22Rv1 (cell line): ENCODE measurements around the gene GAREM2.

ENCODE experiments used
- H3K27ac ChIP-seq: fragments of 450-650 bp; 2 replicates; pipeline ENCODE4 v1.5.1; 2017
- CTCF ChIP-seq: fragments of 450-650 bp; IDR thresholded peaks from 2 replicates; pipeline ENCODE4 v1.5.1; 2017; ENCODE audit warnings: mild to moderate bottlenecking
- ZFX ChIP-seq: fragments of 450-650 bp; IDR thresholded peaks from 2 replicates; pipeline ENCODE4 v1.6.1; 2017; ENCODE audit warnings: antibody characterized with exemption, borderline replicate concordance

Gene GAREM2

GRCh38 chr2:26238311-26238958 lies 65.5 kb downstream of the GAREM2 start:
- no peak overlapping the region for H3K27ac ChIP-seq
- no peak for TF ChIP-seq ZFX
- TF ChIP-seq CTCF, result no peak
